NT2/D1 (cell line): ENCODE measurements around the gene CRYGB.

ENCODE experiments used
- SUZ12 ChIP-seq: IDR thresholded peaks from 2 replicates; pipeline ENCODE4 v1.6.1; 2011; ENCODE audit not compliant: insufficient read length, insufficient read depth; ENCODE audit errors: extremely low read depth
- YY1 ChIP-seq: IDR thresholded peaks from 2 replicates; pipeline ENCODE4 v1.6.1; 2011; ENCODE audit not compliant: insufficient read length, insufficient read depth
- ZNF274 ChIP-seq: IDR thresholded peaks from 2 replicates; pipeline ENCODE4 v1.6.1; 2011; ENCODE audit warnings: mild to moderate bottlenecking, low read depth, low read length

GRCh38 chr2:208147008-208147407, 1.1 kb upstream of the CRYGB start:
- TF ChIP-seq ZNF274 (no peak), YY1 (no peak), SUZ12 (no peak)
